ENCODE measurements around the gene PKP4.
"Not testable (repeated sequence)": the region's sequence is repeated elsewhere in the genome, so short reads cannot be mapped to it uniquely, and the experiment has no call there.

Gene PKP4

DNA sequence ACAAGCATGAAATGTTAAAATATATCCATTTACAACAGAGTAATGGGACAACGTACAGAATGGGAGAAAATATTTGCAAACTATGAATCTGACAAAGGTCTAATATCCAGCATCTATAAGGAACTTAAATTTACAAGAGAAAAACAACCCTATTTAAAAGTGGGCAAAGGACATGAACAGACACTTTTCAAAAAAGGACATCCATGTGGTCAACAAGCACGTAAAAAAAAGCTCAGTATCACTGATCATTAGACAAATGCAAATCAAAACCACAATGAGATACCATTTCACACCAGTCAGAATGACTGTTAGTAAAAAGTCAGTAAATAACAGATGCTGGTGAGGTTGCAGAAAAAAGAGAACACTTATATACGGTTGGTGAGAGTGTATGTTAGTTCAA lies 16.1 kb downstream of the PKP4 start:
- Histone ChIP-seq H3K36me3 (ENCODE audit: insufficient read depth, low read length) (peaks cover 10% of the 10 kb centered on the region; the same call in 1 of the 2 replicates), H3K79me2 (ENCODE audit: control insufficient read depth, insufficient read depth, low read length, unreplicated experiment) (peaks cover 16% of the 10 kb centered on the region)
- H2AFZ ChIP-seq (ENCODE audit: low read length, unreplicated experiment); H3K27me3 ChIP-seq (ENCODE audit: insufficient read depth, low read length); H3K4me1 ChIP-seq (ENCODE audit: control insufficient read depth, insufficient read depth, low read length, unreplicated experiment); H3K27ac ChIP-seq (ENCODE audit: low read depth, low read length); H3K4me3 ChIP-seq (ENCODE audit: low read depth, low read length): not testable (repeated sequence)

GRCh38 chr2:158473300-158473699 lies 16.5 kb downstream of the PKP4 start:
- not testable (repeated sequence) for H2AFZ ChIP-seq (ENCODE audit: low read length, unreplicated experiment); H3K4me3 ChIP-seq (ENCODE audit: low read depth, low read length); H3K4me1 ChIP-seq (ENCODE audit: control insufficient read depth, insufficient read depth, low read length, unreplicated experiment); H3K27me3 ChIP-seq (ENCODE audit: insufficient read depth, low read length); H3K27ac ChIP-seq (ENCODE audit: low read depth, low read length)
- Histone ChIP-seq H3K36me3 (ENCODE audit: insufficient read depth, low read length) (peaks cover 10% of the 10 kb centered on the region; the same call in 1 of the 2 replicates), H3K79me2 (ENCODE audit: control insufficient read depth, insufficient read depth, low read length, unreplicated experiment) (peaks cover 12% of the 10 kb centered on the region)

GRCh38 chr2:158473719-158474392 lies 17.1 kb downstream of the PKP4 start:
- Histone ChIP-seq H3K27me3 (ENCODE audit: insufficient read depth, low read length) (no peaks in the 10 kb centered on the region), H3K79me2 (ENCODE audit: control insufficient read depth, insufficient read depth, low read length, unreplicated experiment) (peaks cover 12% of the 10 kb centered on the region), H3K36me3 (ENCODE audit: insufficient read depth, low read length) (peaks cover 10% of the 10 kb centered on the region; the same call in 1 of the 2 replicates), H2AFZ (ENCODE audit: low read length, unreplicated experiment) (no peak overlapping the region), H3K4me1 (ENCODE audit: control insufficient read depth, insufficient read depth, low read length, unreplicated experiment) (peaks cover 14% of the 10 kb centered on the region), H3K27ac (ENCODE audit: low read depth, low read length) (no peak overlapping the region), H3K4me3 (ENCODE audit: low read depth, low read length) (no peak overlapping the region)

DNA sequence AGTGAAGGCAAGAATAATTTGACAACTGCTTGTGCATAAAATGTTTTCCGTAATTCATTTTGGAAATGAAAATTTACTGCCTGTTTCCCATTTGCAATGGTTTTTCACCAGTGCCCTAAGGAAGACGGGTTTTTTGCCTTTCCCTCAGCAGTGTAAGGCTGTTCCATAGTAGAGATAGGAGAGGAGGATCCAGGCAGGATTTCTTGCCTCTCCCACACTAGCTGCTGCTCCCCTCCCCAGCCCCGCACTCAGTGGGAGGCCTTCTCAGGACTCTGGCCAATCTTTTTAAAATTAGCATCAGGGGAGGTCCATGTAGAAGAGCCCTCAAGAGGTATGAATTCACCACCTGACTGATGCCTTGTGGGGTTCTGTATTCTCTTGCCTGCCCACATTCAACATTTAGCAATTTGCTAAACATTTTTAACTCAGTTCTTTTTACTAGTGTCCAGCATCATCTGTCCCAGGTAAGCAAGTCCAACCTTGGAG lies 17.8 kb downstream of the PKP4 start:
- not testable (repeated sequence) for H3K4me3 ChIP-seq (ENCODE audit: low read depth, low read length); H3K27me3 ChIP-seq (ENCODE audit: insufficient read depth, low read length); H2AFZ ChIP-seq (ENCODE audit: low read length, unreplicated experiment); H3K27ac ChIP-seq (ENCODE audit: low read depth, low read length)
- H3K4me1 ChIP-seq (ENCODE audit: control insufficient read depth, insufficient read depth, low read length, unreplicated experiment), result peaks cover 14% of the 10 kb centered on the region
- peaks cover 10% of the 10 kb centered on the region; the same call in 1 of the 2 replicates for H3K36me3 ChIP-seq (ENCODE audit: insufficient read depth, low read length)
- peaks cover 12% of the 10 kb centered on the region for H3K79me2 ChIP-seq (ENCODE audit: control insufficient read depth, insufficient read depth, low read length, unreplicated experiment)

DNA sequence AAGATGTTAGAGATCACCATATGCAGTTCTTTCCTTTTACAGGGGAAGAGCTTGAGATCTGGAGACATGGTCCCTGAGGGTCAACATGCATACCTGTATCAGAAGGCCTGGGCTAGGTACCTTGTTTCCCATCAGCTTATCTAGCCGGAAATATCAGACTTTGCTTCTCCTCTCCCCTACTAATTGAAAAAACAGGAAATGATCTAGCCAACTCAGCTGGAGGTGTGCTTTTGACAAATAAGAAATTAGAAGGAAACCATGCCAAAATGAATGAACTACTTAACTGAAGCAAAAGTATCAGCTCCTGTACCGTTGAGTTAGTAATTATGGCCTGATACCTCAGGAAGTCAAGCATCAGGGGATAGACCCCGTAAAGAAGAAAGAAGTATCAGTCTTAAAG lies 20.4 kb downstream of the PKP4 start:
- H3K27me3 ChIP-seq (ENCODE audit: insufficient read depth, low read length), result no peaks in the 10 kb centered on the region
- H2AFZ ChIP-seq (ENCODE audit: low read length, unreplicated experiment), result no peak overlapping the region
- H3K36me3 ChIP-seq (ENCODE audit: insufficient read depth, low read length), result 0 out of 2 replicates have a peak, but pooled peaks cover 3% of the 10 kb centered on the region
- H3K79me2 ChIP-seq (ENCODE audit: control insufficient read depth, insufficient read depth, low read length, unreplicated experiment), result peaks cover 19% of the 10 kb centered on the region
- H3K27ac ChIP-seq (ENCODE audit: low read depth, low read length), result no peak overlapping the region
- H3K4me3 ChIP-seq (ENCODE audit: low read depth, low read length), result no peak overlapping the region
- H3K4me1 ChIP-seq (ENCODE audit: control insufficient read depth, insufficient read depth, low read length, unreplicated experiment), result peaks cover 16% of the 10 kb centered on the region

DNA sequence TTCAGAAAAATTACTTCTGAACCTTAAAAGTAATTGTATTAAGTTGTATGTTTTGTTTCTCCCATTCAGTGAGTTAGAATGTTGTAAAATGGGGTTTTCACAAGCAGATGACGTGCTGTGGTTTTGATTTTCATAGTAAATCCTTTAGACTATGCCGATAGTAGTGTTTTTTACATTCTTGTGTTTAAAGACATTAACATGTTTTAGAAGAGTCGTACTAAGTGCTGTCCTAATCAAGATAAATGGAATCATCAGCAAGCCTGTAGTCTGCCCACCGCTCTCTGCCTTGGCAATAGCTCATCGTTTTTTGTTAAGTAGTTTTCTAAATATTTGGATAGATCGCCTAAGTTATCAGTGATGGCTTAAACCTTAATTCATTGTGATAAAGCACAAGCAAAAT lies 21.5 kb downstream of the PKP4 start:
- Histone ChIP-seq H3K4me1 (ENCODE audit: control insufficient read depth, insufficient read depth, low read length, unreplicated experiment) (peaks cover 25% of the 10 kb centered on the region), H3K4me3 (ENCODE audit: low read depth, low read length) (0 out of 2 replicates have a peak overlapping the region, but pooled peaks have one; percentile 1), H3K27ac (ENCODE audit: low read depth, low read length) (no peak overlapping the region), H3K36me3 (ENCODE audit: insufficient read depth, low read length) (no peaks in the 10 kb centered on the region), H3K79me2 (ENCODE audit: control insufficient read depth, insufficient read depth, low read length, unreplicated experiment) (peaks cover 24% of the 10 kb centered on the region), H3K27me3 (ENCODE audit: insufficient read depth, low read length) (no peaks in the 10 kb centered on the region), H2AFZ (ENCODE audit: low read length, unreplicated experiment) (no peak overlapping the region)

DNA sequence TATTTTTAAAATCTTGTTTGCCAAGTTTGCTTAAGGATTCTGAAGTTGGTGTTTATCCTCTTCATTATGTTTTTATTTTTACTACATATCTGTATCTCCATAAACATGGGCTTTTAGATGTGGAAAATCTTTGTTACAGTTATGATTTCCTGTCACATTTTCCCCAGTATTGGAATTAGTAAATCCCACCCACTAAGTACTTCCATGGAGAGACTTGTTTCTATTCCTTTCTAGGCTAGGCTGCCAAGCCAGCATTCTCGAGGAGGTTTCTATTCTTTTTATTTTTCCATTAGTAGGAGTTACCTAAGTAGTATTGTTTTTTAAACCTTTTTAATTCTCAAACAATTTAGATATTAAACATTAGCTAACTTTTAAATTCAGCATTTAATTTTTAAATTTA lies 22.1 kb downstream of the PKP4 start:
- Histone ChIP-seq H3K27ac (ENCODE audit: low read depth, low read length) (no peak overlapping the region), H3K4me3 (ENCODE audit: low read depth, low read length) (no peak overlapping the region), H3K79me2 (ENCODE audit: control insufficient read depth, insufficient read depth, low read length, unreplicated experiment) (peaks cover 30% of the 10 kb centered on the region), H3K4me1 (ENCODE audit: control insufficient read depth, insufficient read depth, low read length, unreplicated experiment) (peaks cover 26% of the 10 kb centered on the region), H3K27me3 (ENCODE audit: insufficient read depth, low read length) (no peaks in the 10 kb centered on the region), H2AFZ (ENCODE audit: low read length, unreplicated experiment) (no peak overlapping the region), H3K36me3 (ENCODE audit: insufficient read depth, low read length) (no peaks in the 10 kb centered on the region)

GRCh38 chr2:158481116-158481515 lies 24.4 kb downstream of the PKP4 start:
- Histone ChIP-seq H3K27me3 (ENCODE audit: insufficient read depth, low read length) (no peaks in the 10 kb centered on the region), H3K79me2 (ENCODE audit: control insufficient read depth, insufficient read depth, low read length, unreplicated experiment) (peaks cover 47% of the 10 kb centered on the region), H3K27ac (ENCODE audit: low read depth, low read length) (no peak overlapping the region)

GRCh38 chr2:158482594-158482993 lies 25.8 kb downstream of the PKP4 start:
- peaks cover 53% of the 10 kb centered on the region for H3K79me2 ChIP-seq (ENCODE audit: control insufficient read depth, insufficient read depth, low read length, unreplicated experiment)
- peaks cover 34% of the 10 kb centered on the region for H3K4me1 ChIP-seq (ENCODE audit: control insufficient read depth, insufficient read depth, low read length, unreplicated experiment)
- no peak overlapping the region for H2AFZ ChIP-seq (ENCODE audit: low read length, unreplicated experiment)
- no peaks in the 10 kb centered on the region for H3K27me3 ChIP-seq (ENCODE audit: insufficient read depth, low read length)
- no peak overlapping the region for H3K27ac ChIP-seq (ENCODE audit: low read depth, low read length)
- no peaks in the 10 kb centered on the region for H3K36me3 ChIP-seq (ENCODE audit: insufficient read depth, low read length)
- H3K4me3 ChIP-seq (ENCODE audit: low read depth, low read length), result no peak overlapping the region

More at GRCh38 chr2:158481116-158481515, 24.4 kb downstream of the PKP4 start:
- Histone ChIP-seq H3K4me3 (ENCODE audit: low read depth, low read length) (no peak overlapping the region), H2AFZ (ENCODE audit: low read length, unreplicated experiment) (no peak overlapping the region), H3K4me1 (ENCODE audit: control insufficient read depth, insufficient read depth, low read length, unreplicated experiment) (peaks cover 26% of the 10 kb centered on the region), H3K36me3 (ENCODE audit: insufficient read depth, low read length) (no peaks in the 10 kb centered on the region)

GRCh38 chr2:158484892-158485556 lies 28.3 kb downstream of the PKP4 start:
- peaks cover 62% of the 10 kb centered on the region for H3K79me2 ChIP-seq (ENCODE audit: control insufficient read depth, insufficient read depth, low read length, unreplicated experiment)
- no peaks in the 10 kb centered on the region for H3K36me3 ChIP-seq (ENCODE audit: insufficient read depth, low read length)
- no peak overlapping the region for H3K4me3 ChIP-seq (ENCODE audit: low read depth, low read length)
- H3K27ac ChIP-seq (ENCODE audit: low read depth, low read length), result no peak overlapping the region
- no peaks in the 10 kb centered on the region for H3K27me3 ChIP-seq (ENCODE audit: insufficient read depth, low read length)
- H2AFZ ChIP-seq (ENCODE audit: low read length, unreplicated experiment), result no peak overlapping the region
- peaks cover 29% of the 10 kb centered on the region for H3K4me1 ChIP-seq (ENCODE audit: control insufficient read depth, insufficient read depth, low read length, unreplicated experiment)

All from ACC112 (cell line).